Neural progenitor cell (in vitro differentiated cells): ENCODE results near the gene PRMT5. TPM values are rescaled to one million over a fixed set of nuclear protein-coding genes. Genes with fewer than 3 reads are reported as not detected.

Experiments used
- DNase-seq: peaks from one replicate; pipeline ENCODE4 v3.0.0-alpha.2; 2016; ENCODE audit warnings: low spot score
- H2AFZ ChIP-seq: fragments of 200-600 bp; sonication (generic); replicated peaks from 2 replicates; pipeline ENCODE4 v1.6.1; 2016; ENCODE audit warnings: antibody characterized with exemption
- H3F3A ChIP-seq: fragments of 200-600 bp; sonication (generic); 2 replicates; pipeline ENCODE4 v1.6.1; 2016; ENCODE audit warnings: antibody characterized with exemption, low read depth
- H3K27ac ChIP-seq: fragments of 200-600 bp; sonication (generic); 2 replicates; pipeline ENCODE4 v1.5.1; 2016; ENCODE audit warnings: mild to moderate bottlenecking
- H3K27me3 ChIP-seq: fragments of 200-600 bp; sonication (generic); 2 replicates; pipeline ENCODE4 v1.6.1; 2016; ENCODE audit warnings: mild to moderate bottlenecking, moderate library complexity
- H3K36me3 ChIP-seq: fragments of 200-600 bp; sonication (generic); 2 replicates; pipeline ENCODE4 v1.5.1; 2016
- H3K4me1 ChIP-seq: fragments of 200-600 bp; sonication (generic); 2 replicates; pipeline ENCODE4 v1.6.1; 2016; ENCODE audit warnings: mixed run types
- H3K4me2 ChIP-seq: fragments of 200-600 bp; sonication (generic); 2 replicates; pipeline ENCODE4 v1.6.1; 2016
- H3K4me3 ChIP-seq: fragments of 200-600 bp; sonication (generic); 2 replicates; pipeline ENCODE4 v1.5.1; 2016
- H3K79me2 ChIP-seq: fragments of 200-600 bp; sonication (generic); 2 replicates; pipeline ENCODE4 v1.6.1; 2016; ENCODE audit warnings: low read depth
- H3K9ac ChIP-seq: fragments of 200-600 bp; sonication (generic); 2 replicates; pipeline ENCODE4 v1.6.1; 2016
- H3K9me3 ChIP-seq: fragments of 200-600 bp; sonication (generic); 2 replicates; pipeline ENCODE4 v1.5.1; 2016; ENCODE audit warnings: low read depth
- H4K20me1 ChIP-seq: fragments of 200-600 bp; sonication (generic); 2 replicates; pipeline ENCODE4 v1.6.1; 2016; ENCODE audit warnings: low read depth
- H3K27ac Mint-ChIP-seq: 3 replicates; pipeline ENCODE4 v1.8.0; 2021; ENCODE audit warnings: mixed read lengths
- H3K27me3 Mint-ChIP-seq: 2 replicates; pipeline ENCODE4 v1.8.0; 2022; ENCODE audit warnings: low read depth, mild to moderate bottlenecking, inconsistent platforms, moderate library complexity, mixed read lengths; ENCODE audit not compliant: insufficient read depth
- H3K36me3 Mint-ChIP-seq: 3 replicates; pipeline ENCODE4 v1.8.0; 2021; ENCODE audit warnings: mixed read lengths
- H3K4me1 Mint-ChIP-seq: 3 replicates; pipeline ENCODE4 v1.8.0; 2021; ENCODE audit warnings: mixed read lengths
- H3K4me3 Mint-ChIP-seq: 3 replicates; pipeline ENCODE4 v1.8.0; 2021; ENCODE audit warnings: mild to moderate bottlenecking, moderate library complexity, mixed read lengths
- H3K9me3 Mint-ChIP-seq: 3 replicates; pipeline ENCODE4 v1.8.0; 2020; ENCODE audit warnings: mixed read lengths
- CTCF ChIP-seq: fragments of 200-600 bp; sonication (generic); IDR thresholded peaks from 2 replicates; pipeline ENCODE4 v1.5.1; 2017; ENCODE audit warnings: antibody characterized with exemption, mild to moderate bottlenecking
- EZH2 ChIP-seq: fragments of 200-600 bp; sonication (generic); IDR thresholded peaks from 2 replicates; pipeline ENCODE4 v1.6.1; 2017; ENCODE audit warnings: antibody characterized with exemption, mild to moderate bottlenecking, moderate library complexity
- EZH2phosphoT487 ChIP-seq: fragments of 200-600 bp; sonication (generic); IDR thresholded peaks from 2 replicates; pipeline ENCODE4 v1.6.1; 2017; ENCODE audit warnings: antibody characterized with exemption
- total RNA-seq: library from RNA; depleted of rRNA; stranded (reverse); fragments of >200 nt; gene quantifications from 2 replicates; pipeline ENCODE4 v1.2.3, GENCODE V29; 2015; ENCODE audit warnings: low replicate concordance

PRMT5 gene
- total RNA-seq, 1 donor from 2014 or later, result 54.6 TPM

DNA sequence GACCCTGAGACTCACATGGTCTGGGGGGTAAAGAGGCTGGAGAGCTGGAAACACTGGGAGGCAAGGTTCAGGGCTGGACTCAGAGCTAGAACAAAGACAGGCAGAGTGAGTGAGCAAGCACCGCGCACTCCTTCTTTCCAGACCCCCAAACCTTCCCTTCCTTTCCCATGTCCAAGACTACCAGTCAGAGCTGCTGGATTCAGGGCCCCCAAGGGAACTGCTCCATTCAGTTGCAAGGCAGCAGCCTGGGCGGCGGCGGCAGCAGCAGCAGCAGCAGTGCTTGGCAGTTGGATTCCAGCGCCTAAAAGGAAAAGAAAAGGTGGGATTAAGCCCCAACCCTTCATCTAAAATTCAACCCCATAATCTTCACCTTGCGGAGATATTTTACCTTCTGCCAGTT is 27.4 kb downstream of the PRMT5 start:
- no peak overlapping the region for H3K4me3 Mint-ChIP-seq
- peaks cover 36% of the 10 kb centered on the region for H3F3A ChIP-seq

DNA sequence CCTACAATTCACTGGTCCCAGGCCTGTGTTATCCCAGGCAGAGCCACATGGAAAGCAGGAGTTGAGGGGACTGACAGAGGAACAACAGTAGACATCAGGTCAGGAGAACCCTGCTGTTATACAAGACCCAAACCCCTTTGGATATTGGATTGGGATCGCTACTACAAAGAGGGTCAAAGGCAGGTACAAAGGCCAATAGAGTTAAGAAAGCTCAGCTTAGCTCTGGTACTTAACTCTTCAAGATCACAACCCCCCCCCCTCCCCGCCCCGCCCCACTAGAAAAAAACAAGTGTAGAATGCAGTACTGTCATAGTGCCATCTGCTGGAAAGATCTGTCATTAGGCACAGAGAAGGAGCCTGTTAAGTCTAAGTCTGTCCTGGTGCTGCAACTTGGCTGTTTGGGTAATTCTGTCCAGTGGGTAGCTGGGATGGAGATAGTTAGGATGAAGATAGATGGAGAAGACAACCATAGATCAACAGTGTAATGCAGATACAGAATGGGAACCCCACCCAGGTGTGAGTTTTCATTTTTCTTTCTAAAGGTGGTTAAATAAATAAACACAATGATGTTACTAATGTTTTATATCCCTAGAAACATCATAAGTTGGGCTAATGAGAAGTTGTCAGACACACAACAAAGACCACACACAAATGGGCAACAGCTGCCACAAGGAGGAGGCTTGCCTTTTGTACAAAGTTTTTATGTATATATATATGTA is 28.9 kb downstream of the PRMT5 start:
- no peak for TF ChIP-seq EZH2phosphoT487
- TF ChIP-seq CTCF, result peak; percentile 70
- no peak for TF ChIP-seq EZH2
- H3K4me1 ChIP-seq, result peaks cover 10% of the 10 kb centered on the region
- peaks cover 8% of the 10 kb centered on the region for H3K4me1 Mint-ChIP-seq
- no peak overlapping the region for H3K4me3 ChIP-seq
- H2AFZ ChIP-seq, result no peak overlapping the region
- no peaks in the 10 kb centered on the region for H3K36me3 ChIP-seq
- H3K79me2 ChIP-seq, result no peaks in the 10 kb centered on the region
- H3K27ac ChIP-seq, result no peak overlapping the region
- H3K27me3 ChIP-seq, result no peaks in the 10 kb centered on the region
- H3K27ac Mint-ChIP-seq, result no peak overlapping the region
- DNase-seq, result peak; percentile 86
- no peak overlapping the region for H3K4me3 Mint-ChIP-seq
- peaks cover 5% of the 10 kb centered on the region for H3K27me3 Mint-ChIP-seq
- H3K36me3 Mint-ChIP-seq, result peaks cover 26% of the 10 kb centered on the region
- no peaks in the 10 kb centered on the region for H3K9me3 Mint-ChIP-seq
- H3K4me2 ChIP-seq, result peak overlapping the region; percentile 6
- peaks cover 36% of the 10 kb centered on the region for H3F3A ChIP-seq
- H4K20me1 ChIP-seq, result peaks cover 10% of the 10 kb centered on the region
- no peaks in the 10 kb centered on the region for H3K9me3 ChIP-seq
- no peak overlapping the region for H3K9ac ChIP-seq

More for the DNA sequence above, 27.4 kb downstream of the PRMT5 start:
- no peak overlapping the region for H3K27ac ChIP-seq
- Mint-ChIP-seq H3K4me1 (peaks cover 8% of the 10 kb centered on the region), H3K27ac (no peak overlapping the region), H3K9me3 (no peaks in the 10 kb centered on the region), H3K36me3 (peaks cover 37% of the 10 kb centered on the region), H3K27me3 (peaks cover 2% of the 10 kb centered on the region)
- no peak overlapping the region for H3K4me2 ChIP-seq
- H3K9ac ChIP-seq, result no peak overlapping the region
- TF ChIP-seq EZH2phosphoT487, result no peak
- no peak for TF ChIP-seq EZH2
- no peak for TF ChIP-seq CTCF
- no peak for DNase-seq
- H2AFZ ChIP-seq, result no peak overlapping the region
- no peaks in the 10 kb centered on the region for H3K36me3 ChIP-seq
- H4K20me1 ChIP-seq, result peaks cover 10% of the 10 kb centered on the region
- no peaks in the 10 kb centered on the region for H3K9me3 ChIP-seq
- H3K79me2 ChIP-seq, result no peaks in the 10 kb centered on the region
- no peaks in the 10 kb centered on the region for H3K27me3 ChIP-seq
- H3K4me1 ChIP-seq, result peaks cover 10% of the 10 kb centered on the region
- no peak overlapping the region for H3K4me3 ChIP-seq

GRCh38 chr14:22898302-22899090 is 30.7 kb downstream of the PRMT5 start:
- Histone ChIP-seq H3K4me1 (peaks cover 10% of the 10 kb centered on the region), H3K36me3 (no peaks in the 10 kb centered on the region), H3K4me2 (no peak overlapping the region), H3K9me3 (no peaks in the 10 kb centered on the region), H4K20me1 (peaks cover 10% of the 10 kb centered on the region), H3K4me3 (no peak overlapping the region), H2AFZ (no peak overlapping the region), H3F3A (peaks cover 36% of the 10 kb centered on the region), H3K9ac (no peak overlapping the region), H3K79me2 (no peaks in the 10 kb centered on the region), H3K27ac (no peak overlapping the region), H3K27me3 (no peaks in the 10 kb centered on the region)
- Mint-ChIP-seq H3K27me3 (peaks cover 5% of the 10 kb centered on the region), H3K4me1 (peaks cover 11% of the 10 kb centered on the region), H3K27ac (no peak overlapping the region), H3K4me3 (no peak overlapping the region), H3K9me3 (no peaks in the 10 kb centered on the region), H3K36me3 (peaks cover 19% of the 10 kb centered on the region)
- DNase-seq, result no peak
- TF ChIP-seq CTCF (no peak), EZH2phosphoT487 (no peak), EZH2 (no peak)
